HepG2 (cell line): Measurements from ENCODE around the gene TGM2. TPM values are rescaled to one million over a fixed set of nuclear protein-coding genes. Genes with fewer than 3 reads are reported as not detected.
A peak's percentile ranks its signal among the peaks of the same experiment; 100 is the strongest.

Experiments used
- CEBPZ ChIP-seq: IDR thresholded peaks from 2 replicates; pipeline ENCODE4 v1.6.1; 2012; ENCODE audit warnings: low read length, improper control_type of control experiment
- FOXA1 ChIP-seq, 2 experiments: fragments of 450-650 bp in 1 of 2; sonication (generic) in 1 of 2; formaldehyde crosslinking in 1 of 2; IDR thresholded peaks; 2 replicates each; pipeline versions ENCODE4 v1.4.0 to v1.6.1; 2016 to 2020; ENCODE audit warnings: missing genetic modification reagents in 1 of 2
- FOXO1 ChIP-seq: sonication (generic); formaldehyde crosslinking; IDR thresholded peaks from 2 replicates; pipeline ENCODE4 v1.4.0; 2020; ENCODE audit warnings: missing genetic modification reagents
- HNRNPUL1 ChIP-seq: fragments of 200-400 bp; formaldehyde crosslinking; IDR thresholded peaks from 2 replicates; pipeline ENCODE4 v1.6.1; 2017; ENCODE audit warnings: low read depth, mild to moderate bottlenecking, low read length, moderate library complexity
- IRX3 ChIP-seq: sonication (generic); formaldehyde crosslinking; IDR thresholded peaks from 2 replicates; pipeline ENCODE4 v1.8.1; 2023; ENCODE audit warnings: mild to moderate bottlenecking, low read depth, missing genetic modification reagents, borderline replicate concordance
- PAX8 ChIP-seq: sonication (generic); formaldehyde crosslinking; IDR thresholded peaks from 2 replicates; pipeline ENCODE4 v1.8.0; 2022; ENCODE audit warnings: mild to moderate bottlenecking, missing genetic modification reagents, borderline replicate concordance
- SCMH1 ChIP-seq: sonication (generic); formaldehyde crosslinking; IDR thresholded peaks from 2 replicates; pipeline ENCODE4 v1.9.0; 2021; ENCODE audit warnings: missing genetic modification reagents, mild to moderate bottlenecking, borderline replicate concordance
- U2AF1 ChIP-seq: fragments of 200-400 bp; formaldehyde crosslinking; optimal IDR thresholded peaks from 2 replicates; pipeline ENCODE3; 2017; ENCODE audit warnings: mild to moderate bottlenecking, low read depth, low read length
- ZBTB46 ChIP-seq: sonication (generic); formaldehyde crosslinking; IDR thresholded peaks from 2 replicates; pipeline ENCODE4 v1.4.0; 2020; ENCODE audit warnings: mild to moderate bottlenecking, missing genetic modification reagents, borderline replicate concordance
- ZFP1 ChIP-seq: IDR thresholded peaks from 2 replicates; pipeline ENCODE4 v1.6.1; 2016
- ZKSCAN1 ChIP-seq: fragments of 150-350 bp; IDR thresholded peaks from 2 replicates; pipeline ENCODE4 v1.6.1; 2014; ENCODE audit warnings: low read length
- ZNF414 ChIP-seq: sonication (generic); formaldehyde crosslinking; IDR thresholded peaks from 2 replicates; pipeline ENCODE4 v1.5.0; 2020; ENCODE audit warnings: missing genetic modification reagents
- ZNF501 ChIP-seq: sonication (generic); formaldehyde crosslinking; IDR thresholded peaks from 2 replicates; pipeline ENCODE4 v1.5.1; 2020; ENCODE audit warnings: mild to moderate bottlenecking, moderate library complexity, missing genetic modification reagents
- ZNF572 ChIP-seq: sonication (generic); formaldehyde crosslinking; IDR thresholded peaks from 2 replicates; pipeline ENCODE4 v1.5.1; 2020; ENCODE audit warnings: mild to moderate bottlenecking, missing genetic modification reagents
- ZNF788 ChIP-seq: sonication (generic); formaldehyde crosslinking; IDR thresholded peaks from 2 replicates; pipeline ENCODE4 v1.5.0; 2020; ENCODE audit warnings: mild to moderate bottlenecking, missing genetic modification reagents, borderline replicate concordance
- polyA plus RNA-seq, 8 experiments: library from polyadenylated mRNA; depleted of rRNA in 3 of 8; stranded (reverse) in 7 of 8; unstranded in 1 of 8; fragments of >200 nt; fragmentation: Illumina TruSeq in 4 of 8; extraction: Trizol in 4 of 8; gene quantifications; 2 replicates each; pipeline versions ENCODE4 v1.2.1 to v1.2.3, GENCODE V29; 2011 to 2016; ENCODE audit warnings: low read depth in 4 of 8, missing spikeins in 1 of 8, mixed read lengths in 1 of 8; ENCODE audit not compliant: insufficient read depth in 1 of 8
- total RNA-seq, 5 experiments: library from RNA; depleted of rRNA; stranded (reverse); fragments of >200 nt; fragmentation: Illumina TruSeq; extraction: Trizol; gene quantifications; 2 replicates each; pipeline ENCODE4 v1.2.3, GENCODE V29; 2016; ENCODE audit warnings: low read depth in 1 of 5
- TF ChIP-seq, protein P1 (sequence below): sonication (generic); formaldehyde crosslinking; IDR thresholded peaks from 2 replicates; pipeline ENCODE4 v1.9.0; 2021; ENCODE audit warnings: missing genetic modification reagents, borderline replicate concordance

Gene TGM2
- total and polyA plus RNA-seq, 2 of the 13 experiments (the other 11 are each of a cell fraction or from before 2014, with no cell fraction given), result 4.2 to 46.4 TPM

GRCh38 chr20:38143646-38144554 is 21.2 kb downstream of the TGM2 start (continued):
- TF ChIP-seq SCMH1 (CRISPR knock-in tag), result no peak
- TF ChIP-seq U2AF1, result peak; percentile 44
- no peak; the same call in none of the 2 replicates for TF ChIP-seq ZNF501 (CRISPR knock-in tag)
- TF ChIP-seq HNRNPUL1, result no peak
- TF ChIP-seq ZBTB46, result peak; percentile 79; the same call in 1 of the 2 replicates
- no peak for TF ChIP-seq ZFP1 (CRISPR knock-in tag)
- 0 out of 2 replicates have a peak, but pooled peaks have one; percentile 45 for TF ChIP-seq IRX3
- TF ChIP-seq ZNF572, result no peak; the same call in 1 of the 2 replicates
- TF ChIP-seq ZNF788 (CRISPR knock-in tag), result no peak; the same call in 1 of the 2 replicates
- TF ChIP-seq, protein P1, sequence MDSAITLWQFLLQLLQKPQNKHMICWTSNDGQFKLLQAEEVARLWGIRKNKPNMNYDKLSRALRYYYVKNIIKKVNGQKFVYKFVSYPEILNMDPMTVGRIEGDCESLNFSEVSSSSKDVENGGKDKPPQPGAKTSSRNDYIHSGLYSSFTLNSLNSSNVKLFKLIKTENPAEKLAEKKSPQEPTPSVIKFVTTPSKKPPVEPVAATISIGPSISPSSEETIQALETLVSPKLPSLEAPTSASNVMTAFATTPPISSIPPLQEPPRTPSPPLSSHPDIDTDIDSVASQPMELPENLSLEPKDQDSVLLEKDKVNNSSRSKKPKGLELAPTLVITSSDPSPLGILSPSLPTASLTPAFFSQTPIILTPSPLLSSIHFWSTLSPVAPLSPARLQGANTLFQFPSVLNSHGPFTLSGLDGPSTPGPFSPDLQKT (CRISPR knock-in tag), result no peak
- TF ChIP-seq FOXA1 (IDR thresholded peaks at IDR 0.05), result no peak
- no peak for TF ChIP-seq FOXA1 (CRISPR knock-in tag; IDR thresholded peaks at IDR 0.05)
- no peak; the same call in 1 of the 2 replicates for TF ChIP-seq PAX8 (CRISPR knock-in tag)
- TF ChIP-seq FOXO1 (CRISPR knock-in tag), result peak; percentile 8; the same call in 1 of the 2 replicates
- TF ChIP-seq CEBPZ, result no peak
- no peak; the same call in 1 of the 2 replicates for TF ChIP-seq ZNF414 (CRISPR knock-in tag)
- no peak for TF ChIP-seq ZKSCAN1
